ENCODE data around the gene PI3.
A peak's percentile ranks its signal among the peaks of the same experiment; 100 is the strongest.
"Not testable (repeated sequence)": the region's sequence is repeated elsewhere in the genome, so short reads cannot be mapped to it uniquely, and the experiment has no call there.

The PI3 gene

DNA sequence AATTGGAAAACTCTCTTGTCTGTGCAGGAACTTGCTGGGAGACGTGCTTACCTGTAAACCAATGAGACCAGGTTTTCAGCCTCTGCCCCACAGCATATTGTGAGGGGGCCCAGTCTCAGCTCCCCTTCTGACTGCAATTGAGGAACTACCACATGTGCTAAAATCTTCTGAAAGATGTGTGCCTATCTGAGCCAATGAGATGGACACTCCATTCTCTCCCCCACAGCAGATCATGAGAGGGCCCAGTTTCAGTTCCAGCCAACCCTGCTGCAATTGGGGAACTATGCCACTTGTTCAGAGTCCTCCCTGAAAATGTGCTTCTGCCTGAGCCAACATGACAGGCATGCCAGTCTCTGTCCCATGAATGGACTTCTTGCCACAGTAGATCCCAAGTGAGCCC is 20.9 kb upstream of the PI3 start:
- no peak for ATAC-seq
- TF ChIP-seq OSR1 (CRISPR knock-in tag; IDR thresholded peaks at IDR 0.05) (no peak), ZNF8 (CRISPR knock-in tag; IDR thresholded peaks at IDR 0.05) (no peak), ZNF70 (CRISPR knock-in tag; IDR thresholded peaks at IDR 0.05) (no peak), PPARA (CRISPR knock-in tag; IDR thresholded peaks at IDR 0.05; ENCODE audit: borderline replicate concordance) (no peak), CSDC2 (CRISPR knock-in tag; IDR thresholded peaks at IDR 0.05) (no peak), ZFP3 (CRISPR knock-in tag; IDR thresholded peaks at IDR 0.05) (no peak), SNAI2 (CRISPR knock-in tag; IDR thresholded peaks at IDR 0.05) (no peak), ISL1 (CRISPR knock-in tag; IDR thresholded peaks at IDR 0.05) (no peak), RARB (CRISPR knock-in tag; IDR thresholded peaks at IDR 0.05) (no peak), CSRNP3 (CRISPR knock-in tag; IDR thresholded peaks at IDR 0.05) (no peak), ZC3H10 (CRISPR knock-in tag; IDR thresholded peaks at IDR 0.05) (no peak), ARNTL (CRISPR knock-in tag; IDR thresholded peaks at IDR 0.05; ENCODE audit: borderline replicate concordance, low read depth) (no peak), GLIS3 (CRISPR knock-in tag; IDR thresholded peaks at IDR 0.05) (no peak), ZFP30 (CRISPR knock-in tag; IDR thresholded peaks at IDR 0.05) (no peak), BACH2 (CRISPR knock-in tag; IDR thresholded peaks at IDR 0.05; ENCODE audit: borderline replicate concordance) (no peak), ESRRG (CRISPR knock-in tag; IDR thresholded peaks at IDR 0.05) (no peak), TCF4 (CRISPR knock-in tag; IDR thresholded peaks at IDR 0.05; ENCODE audit: borderline replicate concordance) (no peak), TOX (CRISPR knock-in tag; IDR thresholded peaks at IDR 0.05; ENCODE audit: borderline replicate concordance) (no peak)
- TF ChIP-seq, protein P1, sequence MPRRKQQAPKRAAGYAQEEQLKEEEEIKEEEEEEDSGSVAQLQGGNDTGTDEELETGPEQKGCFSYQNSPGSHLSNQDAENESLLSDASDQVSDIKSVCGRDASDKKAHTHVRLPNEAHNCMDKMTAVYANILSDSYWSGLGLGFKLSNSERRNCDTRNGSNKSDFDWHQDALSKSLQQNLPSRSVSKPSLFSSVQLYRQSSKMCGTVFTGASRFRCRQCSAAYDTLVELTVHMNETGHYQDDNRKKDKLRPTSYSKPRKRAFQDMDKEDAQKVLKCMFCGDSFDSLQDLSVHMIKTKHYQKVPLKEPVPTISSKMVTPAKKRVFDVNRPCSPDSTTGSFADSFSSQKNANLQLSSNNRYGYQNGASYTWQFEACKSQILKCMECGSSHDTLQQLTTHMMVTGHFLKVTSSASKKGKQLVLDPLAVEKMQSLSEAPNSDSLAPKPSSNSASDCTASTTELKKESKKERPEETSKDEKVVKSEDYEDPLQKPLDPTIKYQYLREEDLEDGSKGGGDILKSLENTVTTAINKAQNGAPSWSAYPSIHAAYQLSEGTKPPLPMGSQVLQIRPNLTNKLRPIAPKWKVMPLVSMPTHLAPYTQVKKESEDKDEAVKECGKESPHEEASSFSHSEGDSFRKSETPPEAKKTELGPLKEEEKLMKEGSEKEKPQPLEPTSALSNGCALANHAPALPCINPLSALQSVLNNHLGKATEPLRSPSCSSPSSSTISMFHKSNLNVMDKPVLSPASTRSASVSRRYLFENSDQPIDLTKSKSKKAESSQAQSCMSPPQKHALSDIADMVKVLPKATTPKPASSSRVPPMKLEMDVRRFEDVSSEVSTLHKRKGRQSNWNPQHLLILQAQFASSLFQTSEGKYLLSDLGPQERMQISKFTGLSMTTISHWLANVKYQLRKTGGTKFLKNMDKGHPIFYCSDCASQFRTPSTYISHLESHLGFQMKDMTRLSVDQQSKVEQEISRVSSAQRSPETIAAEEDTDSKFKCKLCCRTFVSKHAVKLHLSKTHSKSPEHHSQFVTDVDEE (CRISPR knock-in tag; IDR thresholded peaks at IDR 0.05) = no peak

GRCh38 chr20:45154183-45154582 is 20.5 kb upstream of the PI3 start:
- peak; percentile 42; the same call in 1 of the 3 replicates for ATAC-seq
- TF ChIP-seq ZNF8 (CRISPR knock-in tag; IDR thresholded peaks at IDR 0.05) (no peak), ESRRG (CRISPR knock-in tag; IDR thresholded peaks at IDR 0.05) (no peak), PPARA (CRISPR knock-in tag; IDR thresholded peaks at IDR 0.05; ENCODE audit: borderline replicate concordance) (no peak), ZFP30 (CRISPR knock-in tag; IDR thresholded peaks at IDR 0.05) (no peak), ZC3H10 (CRISPR knock-in tag; IDR thresholded peaks at IDR 0.05) (no peak), TCF4 (CRISPR knock-in tag; IDR thresholded peaks at IDR 0.05; ENCODE audit: borderline replicate concordance) (no peak), ZNF70 (CRISPR knock-in tag; IDR thresholded peaks at IDR 0.05) (no peak)

- ATAC-seq = not testable (repeated sequence)
Observed at GRCh38 chr20:45154794-45155193, 19.9 kb upstream of the PI3 start.

- no peak for ATAC-seq
- TF ChIP-seq PATZ1 (CRISPR knock-in tag; IDR thresholded peaks at IDR 0.05; ENCODE audit: borderline replicate concordance) (no peak), CSRNP3 (CRISPR knock-in tag; IDR thresholded peaks at IDR 0.05) (no peak), ZC3H10 (CRISPR knock-in tag; IDR thresholded peaks at IDR 0.05) (no peak), ZNF565 (CRISPR knock-in tag; conservative IDR thresholded peaks at IDR 0.05; ENCODE audit: low read depth) (no peak), ZNF70 (CRISPR knock-in tag; IDR thresholded peaks at IDR 0.05) (no peak), POU6F1 (CRISPR knock-in tag; IDR thresholded peaks at IDR 0.05; ENCODE audit: borderline replicate concordance, low read depth) (no peak), CSDC2 (CRISPR knock-in tag; IDR thresholded peaks at IDR 0.05) (no peak), ZFP3 (CRISPR knock-in tag; IDR thresholded peaks at IDR 0.05) (no peak), TOX (CRISPR knock-in tag; IDR thresholded peaks at IDR 0.05; ENCODE audit: borderline replicate concordance) (no peak), ARNTL (CRISPR knock-in tag; IDR thresholded peaks at IDR 0.05; ENCODE audit: borderline replicate concordance, low read depth) (no peak), OSR1 (CRISPR knock-in tag; IDR thresholded peaks at IDR 0.05) (no peak), TCF4 (CRISPR knock-in tag; IDR thresholded peaks at IDR 0.05; ENCODE audit: borderline replicate concordance) (no peak), ZFP30 (CRISPR knock-in tag; IDR thresholded peaks at IDR 0.05) (no peak), ESRRG (CRISPR knock-in tag; IDR thresholded peaks at IDR 0.05) (no peak), GLIS3 (CRISPR knock-in tag; IDR thresholded peaks at IDR 0.05) (no peak)
- TF ChIP-seq, protein P1 (CRISPR knock-in tag; IDR thresholded peaks at IDR 0.05) = no peak
Observed at GRCh38 chr20:45156713-45157112, 18.0 kb upstream of the PI3 start.

Measured in SK-N-SH treated with all-trans-retinoic acid at 6 μM for 48 hours (cell line).